KMS-11 (cell line): ENCODE measurements around the gene RGL1.
"Not testable (repeated sequence)": the region's sequence is repeated elsewhere in the genome, so short reads cannot be mapped to it uniquely, and the experiment has no call there.

Source experiments
- H2AFZ ChIP-seq: fragments of 200-600 bp; sonication (generic); 2 replicates; pipeline ENCODE4 v1.6.1; 2016; ENCODE audit warnings: antibody characterized with exemption, mixed run types, low read depth
- H3K27ac ChIP-seq: fragments of 200-600 bp; sonication (generic); 2 replicates; pipeline ENCODE4 v1.6.1; 2016; ENCODE audit warnings: mild to moderate bottlenecking, mixed run types
- H3K27me3 ChIP-seq: fragments of 200-600 bp; sonication (generic); 2 replicates; pipeline ENCODE4 v1.6.1; 2017; ENCODE audit warnings: mild to moderate bottlenecking, low read depth, mixed run types, moderate library complexity; ENCODE audit not compliant: insufficient read depth
- H3K36me3 ChIP-seq: fragments of 200-600 bp; sonication (generic); 2 replicates; pipeline ENCODE4 v1.6.1; 2017; ENCODE audit warnings: mild to moderate bottlenecking, mixed run types; ENCODE audit not compliant: insufficient read depth
- H3K4me1 ChIP-seq: fragments of 200-600 bp; sonication (generic); 2 replicates; pipeline ENCODE4 v1.6.1; 2016; ENCODE audit warnings: mild to moderate bottlenecking, low read depth, mixed run types; ENCODE audit not compliant: poor library complexity, severe bottlenecking
- H3K4me2 ChIP-seq: fragments of 200-600 bp; sonication (generic); 2 replicates; pipeline ENCODE4 v1.7.0; 2016; ENCODE audit warnings: mild to moderate bottlenecking, mixed run types
- H3K4me3 ChIP-seq: fragments of 200-600 bp; sonication (generic); IDR thresholded peaks from 2 replicates; pipeline ENCODE4 v1.6.1; 2017; ENCODE audit warnings: low read depth, low read length, mixed read lengths; ENCODE audit not compliant: insufficient read depth
- H3K79me2 ChIP-seq: fragments of 200-600 bp; sonication (generic); 2 replicates; pipeline ENCODE4 v1.6.1; 2016; ENCODE audit warnings: low read depth, mixed run types; ENCODE audit not compliant: insufficient read depth
- H3K9ac ChIP-seq: fragments of 200-600 bp; sonication (generic); 2 replicates; pipeline ENCODE4 v1.6.1; 2016; ENCODE audit warnings: mild to moderate bottlenecking, mixed run types
- H4K20me1 ChIP-seq: fragments of 200-600 bp; sonication (generic); 2 replicates; pipeline ENCODE4 v1.6.1; 2016; ENCODE audit warnings: mild to moderate bottlenecking, mixed run types; ENCODE audit not compliant: insufficient read depth
- TF ChIP-seq, protein P1 (sequence below): fragments of 200-600 bp; sonication (generic); conservative IDR thresholded peaks from 2 replicates; pipeline ENCODE4 v1.6.1; 2017; ENCODE audit warnings: low read depth, mild to moderate bottlenecking, antibody characterized with exemption, low read length, moderate library complexity, mixed read lengths

RGL1 gene

DNA sequence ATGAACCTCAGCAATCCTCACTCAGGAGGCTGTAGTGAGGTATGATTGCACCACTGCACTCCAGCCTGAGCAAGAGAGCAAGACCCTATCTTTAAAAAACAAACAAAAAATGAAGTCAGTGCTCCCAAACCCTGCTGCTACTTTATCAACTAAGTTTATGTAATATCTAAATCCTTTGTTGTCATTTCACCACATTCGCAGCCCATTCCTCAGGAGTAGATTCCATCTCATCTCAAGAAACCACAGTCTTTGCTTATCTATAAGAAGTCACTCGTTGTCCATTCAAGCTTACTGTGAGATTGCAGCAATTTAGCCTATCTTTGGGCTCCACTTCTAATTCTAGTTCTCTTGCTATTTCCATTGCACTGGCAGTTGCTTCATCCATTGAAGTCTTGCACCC, 44.3 kb upstream of the RGL1 start:
- no peaks in the 10 kb centered on the region for H3K27me3 ChIP-seq
- H3K79me2 ChIP-seq, result no peaks in the 10 kb centered on the region
- TF ChIP-seq, protein P1, sequence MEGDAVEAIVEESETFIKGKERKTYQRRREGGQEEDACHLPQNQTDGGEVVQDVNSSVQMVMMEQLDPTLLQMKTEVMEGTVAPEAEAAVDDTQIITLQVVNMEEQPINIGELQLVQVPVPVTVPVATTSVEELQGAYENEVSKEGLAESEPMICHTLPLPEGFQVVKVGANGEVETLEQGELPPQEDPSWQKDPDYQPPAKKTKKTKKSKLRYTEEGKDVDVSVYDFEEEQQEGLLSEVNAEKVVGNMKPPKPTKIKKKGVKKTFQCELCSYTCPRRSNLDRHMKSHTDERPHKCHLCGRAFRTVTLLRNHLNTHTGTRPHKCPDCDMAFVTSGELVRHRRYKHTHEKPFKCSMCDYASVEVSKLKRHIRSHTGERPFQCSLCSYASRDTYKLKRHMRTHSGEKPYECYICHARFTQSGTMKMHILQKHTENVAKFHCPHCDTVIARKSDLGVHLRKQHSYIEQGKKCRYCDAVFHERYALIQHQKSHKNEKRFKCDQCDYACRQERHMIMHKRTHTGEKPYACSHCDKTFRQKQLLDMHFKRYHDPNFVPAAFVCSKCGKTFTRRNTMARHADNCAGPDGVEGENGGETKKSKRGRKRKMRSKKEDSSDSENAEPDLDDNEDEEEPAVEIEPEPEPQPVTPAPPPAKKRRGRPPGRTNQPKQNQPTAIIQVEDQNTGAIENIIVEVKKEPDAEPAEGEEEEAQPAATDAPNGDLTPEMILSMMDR, result no peak
- no peak overlapping the region for H3K27ac ChIP-seq
- H3K4me3 ChIP-seq, result no peak overlapping the region
- no peak overlapping the region for H3K9ac ChIP-seq
- no peak overlapping the region for H3K4me2 ChIP-seq
- no peaks in the 10 kb centered on the region for H3K4me1 ChIP-seq
- H3K36me3 ChIP-seq, result no peaks in the 10 kb centered on the region
- no peaks in the 10 kb centered on the region for H4K20me1 ChIP-seq
- no peak overlapping the region for H2AFZ ChIP-seq

DNA sequence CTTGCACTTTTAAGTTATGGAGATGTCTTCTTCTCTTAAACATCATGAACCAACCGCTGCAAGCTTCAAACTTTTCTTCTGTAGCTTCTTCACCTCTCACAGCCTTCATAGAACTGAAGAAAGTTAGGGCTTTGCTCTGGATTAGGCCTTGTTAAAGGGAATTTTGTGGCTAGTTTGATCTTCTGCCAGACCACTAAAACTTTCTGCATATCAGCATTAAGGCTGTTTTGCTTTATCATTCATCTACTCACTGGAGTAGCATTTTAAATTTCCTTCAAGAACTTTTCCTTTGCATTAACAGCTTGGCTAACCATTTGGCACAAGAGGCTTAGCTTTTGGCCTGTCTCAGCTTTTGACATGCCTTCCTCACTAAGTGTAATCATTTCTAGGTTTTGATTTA, 43.0 kb upstream of the RGL1 start:
- H3K4me2 ChIP-seq, result no peak overlapping the region
- no peak overlapping the region for H3K27ac ChIP-seq
- H3K36me3 ChIP-seq, result no peaks in the 10 kb centered on the region
- no peak overlapping the region for H2AFZ ChIP-seq
- H3K4me1 ChIP-seq, result no peaks in the 10 kb centered on the region
- TF ChIP-seq, protein P1, result no peak
- H4K20me1 ChIP-seq, result no peaks in the 10 kb centered on the region
- H3K27me3 ChIP-seq, result no peaks in the 10 kb centered on the region
- no peaks in the 10 kb centered on the region for H3K79me2 ChIP-seq
- no peak overlapping the region for H3K4me3 ChIP-seq
- no peak overlapping the region for H3K9ac ChIP-seq

DNA sequence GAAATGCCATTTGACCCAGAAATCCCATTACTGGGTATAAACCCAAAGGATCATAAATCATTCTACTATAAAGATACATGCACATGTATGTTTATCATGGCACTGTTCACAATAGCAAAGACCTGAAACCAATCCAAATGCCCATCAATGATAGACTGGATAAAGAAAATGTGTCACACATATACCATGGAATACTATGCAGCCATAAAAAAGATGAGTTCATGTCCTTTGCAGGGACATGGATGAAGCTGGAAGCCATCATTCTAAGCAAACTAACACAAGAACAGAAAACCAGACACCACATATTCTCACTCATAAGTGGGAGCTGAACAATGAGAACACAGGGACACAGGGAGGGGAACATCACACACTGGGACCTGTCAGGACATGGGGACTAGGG, 42.1 kb upstream of the RGL1 start:
- H3K4me3 ChIP-seq, H3K4me2 ChIP-seq, H3K27me3 ChIP-seq, H3K27ac ChIP-seq, H3K36me3 ChIP-seq, H4K20me1 ChIP-seq, H3K79me2 ChIP-seq, H3K9ac ChIP-seq, H2AFZ ChIP-seq, H3K4me1 ChIP-seq: not testable (repeated sequence)

DNA sequence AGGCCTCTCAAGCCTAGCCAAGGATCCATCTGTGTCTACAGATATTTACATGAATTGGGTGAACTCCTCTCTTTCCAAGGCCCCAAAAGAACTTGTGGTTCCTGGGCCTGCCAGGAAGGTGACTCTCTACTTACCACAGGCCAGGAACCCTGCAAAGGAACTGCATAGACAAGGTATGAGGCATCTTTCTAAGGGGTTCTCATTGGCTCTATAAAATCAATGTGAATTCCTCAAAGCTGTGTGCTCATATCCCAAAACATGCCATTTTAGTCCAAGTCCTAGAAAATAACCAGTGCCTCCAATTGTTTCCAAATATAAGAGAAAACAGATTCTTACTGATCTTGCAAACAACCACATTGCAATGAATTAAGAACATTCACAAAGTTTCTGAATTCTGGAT, 39.9 kb upstream of the RGL1 start:
- Histone ChIP-seq H3K9ac (no peak overlapping the region), H3K4me2 (no peak overlapping the region), H3K79me2 (no peaks in the 10 kb centered on the region), H3K4me3 (peak overlapping the region; percentile 17), H3K27ac (no peak overlapping the region), H2AFZ (no peak overlapping the region), H4K20me1 (no peaks in the 10 kb centered on the region), H3K27me3 (no peaks in the 10 kb centered on the region), H3K36me3 (no peaks in the 10 kb centered on the region), H3K4me1 (no peaks in the 10 kb centered on the region)
- TF ChIP-seq, protein P1, result no peak

DNA sequence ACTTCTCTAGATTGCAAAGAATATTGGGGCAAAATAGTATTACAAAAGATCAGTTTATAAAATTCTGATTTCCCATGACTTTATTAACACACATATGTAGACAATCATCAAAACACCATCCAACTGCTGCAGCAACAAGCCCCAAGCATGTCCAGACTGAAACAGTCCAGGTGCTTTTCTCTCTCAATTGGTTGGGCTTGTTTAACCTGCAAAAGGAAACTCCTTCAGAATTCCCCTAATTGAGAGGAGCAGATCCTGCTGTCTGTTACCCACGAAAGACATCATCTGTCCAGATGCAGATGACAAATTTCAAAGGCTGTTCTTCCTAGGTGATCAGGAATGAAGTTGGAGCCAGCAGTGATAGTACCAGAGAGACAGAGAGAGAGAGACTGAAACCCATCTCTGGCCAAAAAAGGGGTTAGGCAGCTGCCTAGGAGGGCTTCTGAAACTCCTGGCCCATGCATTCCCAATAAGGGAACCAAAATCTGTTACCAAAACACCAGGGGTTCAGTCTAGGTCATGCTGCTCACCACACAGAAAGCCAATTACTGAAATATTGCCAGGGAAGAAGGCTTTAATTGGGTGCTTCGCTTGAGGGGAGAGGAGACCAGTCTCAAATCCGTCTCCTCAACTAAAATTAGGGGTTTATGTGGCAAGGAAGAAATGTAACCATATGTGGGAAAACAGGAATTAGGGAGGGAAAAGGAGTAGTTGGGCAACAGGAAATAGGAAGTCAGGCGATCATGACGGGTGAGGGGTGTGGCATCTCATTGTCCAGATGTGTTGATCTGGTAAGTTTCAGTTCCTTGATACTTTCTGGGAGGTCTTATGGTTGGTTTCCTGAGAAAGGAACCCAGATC, 34.7 kb upstream of the RGL1 start:
- no peak overlapping the region for H2AFZ ChIP-seq
- H3K9ac ChIP-seq, result no peak overlapping the region
- H3K27me3 ChIP-seq, result no peaks in the 10 kb centered on the region
- no peaks in the 10 kb centered on the region for H3K79me2 ChIP-seq
- TF ChIP-seq, protein P1, result no peak
- H4K20me1 ChIP-seq, result no peaks in the 10 kb centered on the region
- H3K4me1 ChIP-seq, result no peaks in the 10 kb centered on the region
- no peak overlapping the region for H3K27ac ChIP-seq
- no peak overlapping the region for H3K4me3 ChIP-seq
- H3K4me2 ChIP-seq, result no peak overlapping the region
- H3K36me3 ChIP-seq, result no peaks in the 10 kb centered on the region
